BLaER1 (cell line): ENCODE measurements around the gene RNF112.
A peak's percentile ranks its signal among the peaks of the same experiment; 100 is the strongest.
"Not testable (repeated sequence)": the region's sequence is repeated elsewhere in the genome, so short reads cannot be mapped to it uniquely, and the experiment has no call there.

Source experiments
- H3K27ac ChIP-seq: shearing (Covaris generic); formaldehyde crosslinking; 2 replicates; pipeline ENCODE4 v1.8.1; 2022
- H3K27me3 ChIP-seq: shearing (Covaris generic); formaldehyde crosslinking; 2 replicates; pipeline ENCODE4 v1.8.1; 2022
- H3K36me3 ChIP-seq: shearing (Covaris generic); formaldehyde crosslinking; 2 replicates; pipeline ENCODE4 v1.8.1; 2022
- H3K4me1 ChIP-seq: shearing (Covaris generic); formaldehyde crosslinking; 2 replicates; pipeline ENCODE4 v1.8.1; 2022
- H3K4me2 ChIP-seq: shearing (Covaris generic); formaldehyde crosslinking; 2 replicates; pipeline ENCODE4 v1.8.1; 2022
- H3K4me3 ChIP-seq: shearing (Covaris generic); formaldehyde crosslinking; 2 replicates; pipeline ENCODE4 v1.8.1; 2022
- H3K9ac ChIP-seq: shearing (Covaris generic); formaldehyde crosslinking; 2 replicates; pipeline ENCODE4 v1.8.1; 2022
- H3K9me3 ChIP-seq: shearing (Covaris generic); formaldehyde crosslinking; 2 replicates; pipeline ENCODE4 v1.8.1; 2022
- H4K20me1 ChIP-seq: shearing (Covaris generic); formaldehyde crosslinking; 2 replicates; pipeline ENCODE4 v1.8.1; 2022
- Cebpa-rat ChIP-seq: shearing (Covaris generic); IDR thresholded peaks from 2 replicates; pipeline ENCODE4 v1.8.1; 2022

Gene RNF112

DNA sequence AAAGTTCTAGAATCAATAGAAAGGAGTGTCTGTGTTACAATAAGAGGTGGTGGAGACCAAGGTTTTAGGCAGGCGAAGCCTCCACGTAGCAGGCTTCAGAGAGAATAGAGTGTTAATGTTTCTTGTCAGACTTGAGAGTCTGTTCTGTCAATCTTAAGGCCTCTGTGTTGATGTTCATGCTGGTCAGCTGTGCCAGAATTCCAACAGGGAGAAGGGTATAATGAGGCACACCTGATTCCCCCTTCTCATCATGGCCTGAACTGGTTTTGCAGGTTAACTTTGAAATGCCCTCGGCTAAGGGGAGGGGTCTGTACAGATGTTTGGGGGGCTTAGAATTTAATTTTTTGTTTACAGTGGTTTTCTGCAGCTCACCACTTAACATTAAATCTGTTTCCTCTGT lies 46.0 kb downstream of the RNF112 start:
- H3K4me3 ChIP-seq = no peak overlapping the region
- H3K9ac ChIP-seq = no peak overlapping the region
- no peak for TF ChIP-seq Cebpa-rat
- no peaks in the 10 kb centered on the region for H3K27me3 ChIP-seq
- H4K20me1 ChIP-seq = no peaks in the 10 kb centered on the region
- no peaks in the 10 kb centered on the region for H3K36me3 ChIP-seq
- no peak overlapping the region for H3K27ac ChIP-seq
- no peaks in the 10 kb centered on the region for H3K9me3 ChIP-seq
- no peak overlapping the region for H3K4me2 ChIP-seq
- peaks cover 14% of the 10 kb centered on the region for H3K4me1 ChIP-seq

DNA sequence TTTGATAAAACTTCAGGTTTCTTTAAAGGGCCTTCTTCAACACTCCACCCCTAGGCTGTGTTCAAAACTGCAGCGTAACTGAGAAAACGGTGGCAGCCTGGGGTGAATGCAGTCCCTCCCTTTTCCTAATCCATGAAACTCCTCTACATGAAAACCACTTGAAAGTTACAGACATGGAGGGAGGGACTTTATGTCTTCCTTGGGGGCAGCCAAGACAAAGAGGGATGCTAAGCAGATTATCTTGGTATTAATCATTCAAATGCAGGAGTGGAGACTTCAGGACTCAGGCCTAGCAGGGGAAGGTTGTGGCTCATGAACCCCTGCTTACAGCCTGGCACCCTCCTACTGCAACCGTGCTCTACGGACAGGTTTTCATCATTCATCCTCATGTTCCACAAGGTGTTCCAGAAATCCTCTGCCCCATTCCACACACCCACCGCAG lies 46.8 kb downstream of the RNF112 start:
- Histone ChIP-seq H3K9ac (no peak overlapping the region), H3K27me3 (no peaks in the 10 kb centered on the region), H3K36me3 (no peaks in the 10 kb centered on the region), H3K4me3 (no peak overlapping the region), H3K4me2 (no peak overlapping the region), H3K4me1 (peaks cover 20% of the 10 kb centered on the region), H3K9me3 (no peaks in the 10 kb centered on the region), H3K27ac (no peak overlapping the region), H4K20me1 (no peaks in the 10 kb centered on the region)
- no peak for TF ChIP-seq Cebpa-rat

DNA sequence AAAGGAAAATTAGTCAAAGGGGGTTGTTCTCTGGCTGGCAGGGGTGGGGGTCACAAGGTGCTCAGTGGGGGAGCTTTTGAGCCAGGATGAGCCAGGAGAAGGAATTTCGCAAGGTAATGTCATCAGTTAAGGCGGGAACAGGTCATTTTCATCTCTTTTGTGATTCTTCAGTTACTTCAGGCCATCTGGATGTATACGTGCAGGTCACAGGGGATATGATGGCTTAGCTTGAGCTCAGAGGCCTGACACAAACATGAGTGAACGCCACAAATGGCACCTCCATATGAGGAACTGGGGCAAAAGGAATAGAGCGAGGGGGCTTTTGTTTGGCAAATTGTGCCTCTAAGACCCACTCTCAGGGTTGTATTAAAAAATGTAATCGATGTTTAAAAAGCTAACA lies 47.4 kb downstream of the RNF112 start:
- not testable (repeated sequence) for H3K9ac ChIP-seq, H3K36me3 ChIP-seq, H3K27me3 ChIP-seq, H4K20me1 ChIP-seq, H3K27ac ChIP-seq, H3K9me3 ChIP-seq, H3K4me3 ChIP-seq, H3K4me2 ChIP-seq
- peaks cover 26% of the 10 kb centered on the region for H3K4me1 ChIP-seq

DNA sequence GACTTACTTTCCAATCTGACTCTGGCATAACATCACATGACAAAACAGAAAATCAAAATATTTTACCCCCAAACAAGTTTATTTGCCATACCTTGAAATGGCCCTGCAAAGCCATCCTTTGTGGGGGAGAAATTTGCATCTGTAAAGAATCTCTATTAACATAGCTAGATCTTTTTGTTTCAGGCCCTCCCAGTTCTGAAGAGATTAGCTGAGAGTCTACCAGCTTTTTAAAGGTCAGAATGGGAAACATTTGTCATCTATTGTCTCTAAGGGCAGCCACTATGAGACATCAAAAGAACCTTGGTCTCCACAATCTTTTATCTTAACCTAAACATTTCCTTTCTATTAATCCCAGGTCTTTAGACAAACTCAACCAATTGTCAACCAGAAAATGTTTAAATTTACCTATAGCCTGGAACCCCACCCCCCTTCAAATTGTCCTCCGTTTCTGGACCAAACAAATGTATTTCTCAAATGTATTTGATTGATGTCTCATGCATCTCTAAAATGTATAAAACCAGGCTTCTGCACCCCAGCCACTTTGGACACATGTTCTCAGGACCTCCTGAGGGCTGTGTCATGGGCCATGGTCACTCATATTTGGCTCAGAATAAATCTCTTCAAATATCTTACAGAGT lies 48.1 kb downstream of the RNF112 start:
- H3K27ac ChIP-seq, H3K36me3 ChIP-seq, H3K9ac ChIP-seq, H3K4me3 ChIP-seq, H3K27me3 ChIP-seq, H3K4me2 ChIP-seq, H4K20me1 ChIP-seq, H3K9me3 ChIP-seq: not testable (repeated sequence)
- peaks cover 33% of the 10 kb centered on the region for H3K4me1 ChIP-seq

DNA sequence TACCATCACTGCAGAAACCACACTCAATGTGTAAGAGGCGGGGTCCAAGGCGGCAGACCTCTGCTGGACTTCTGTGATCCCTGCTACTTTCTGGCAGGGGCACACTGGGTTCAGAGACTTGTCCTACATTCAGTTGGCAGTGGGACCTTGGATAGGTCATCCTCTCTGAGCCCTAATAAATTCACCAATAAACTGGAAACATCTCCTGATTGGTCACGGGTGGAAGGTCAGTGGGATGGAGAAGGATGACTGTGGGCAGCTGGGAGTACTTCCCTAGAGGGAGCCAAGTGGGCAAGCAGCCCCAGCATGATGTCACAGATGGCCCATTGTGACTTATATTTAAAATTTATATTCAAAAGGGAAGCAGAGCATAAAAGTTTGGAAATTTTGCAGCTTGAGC lies 49.7 kb downstream of the RNF112 start:
- TF ChIP-seq Cebpa-rat = no peak
- H3K27ac ChIP-seq = no peak overlapping the region
- peaks cover 33% of the 10 kb centered on the region for H3K4me1 ChIP-seq
- H3K27me3 ChIP-seq = no peaks in the 10 kb centered on the region
- no peak overlapping the region for H3K4me3 ChIP-seq
- no peaks in the 10 kb centered on the region for H3K9me3 ChIP-seq
- peak overlapping the region; percentile 49 for H3K4me2 ChIP-seq
- no peaks in the 10 kb centered on the region for H3K36me3 ChIP-seq
- H3K9ac ChIP-seq = no peak overlapping the region
- no peaks in the 10 kb centered on the region for H4K20me1 ChIP-seq

DNA sequence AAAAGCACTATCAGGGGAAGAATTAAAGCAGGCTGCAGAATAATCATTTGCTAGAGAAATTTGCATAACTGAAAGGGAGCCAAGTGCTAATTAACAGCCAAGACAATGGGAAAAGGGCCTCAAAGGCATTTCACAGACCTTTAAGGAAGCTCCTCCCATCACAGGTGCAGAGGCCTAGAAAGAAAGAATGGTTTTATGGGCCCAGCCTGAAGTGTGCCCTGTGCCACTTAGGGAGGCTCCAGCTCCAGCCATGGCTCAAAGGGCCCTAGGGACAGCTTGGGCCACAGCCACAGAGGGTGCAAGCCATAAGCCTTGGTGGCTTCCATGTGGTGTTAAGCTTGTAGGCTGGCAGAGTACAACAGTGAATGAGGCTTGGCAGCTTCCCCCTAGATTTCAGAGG lies 50.1 kb downstream of the RNF112 start:
- H3K9ac ChIP-seq = no peak overlapping the region
- H3K27me3 ChIP-seq = no peaks in the 10 kb centered on the region
- no peak overlapping the region for H3K4me3 ChIP-seq
- no peak for TF ChIP-seq Cebpa-rat
- H3K36me3 ChIP-seq = no peaks in the 10 kb centered on the region
- no peaks in the 10 kb centered on the region for H3K9me3 ChIP-seq
- peak overlapping the region; percentile 49 for H3K4me2 ChIP-seq
- peaks cover 33% of the 10 kb centered on the region for H3K4me1 ChIP-seq
- H3K27ac ChIP-seq = no peak overlapping the region
- H4K20me1 ChIP-seq = no peaks in the 10 kb centered on the region

DNA sequence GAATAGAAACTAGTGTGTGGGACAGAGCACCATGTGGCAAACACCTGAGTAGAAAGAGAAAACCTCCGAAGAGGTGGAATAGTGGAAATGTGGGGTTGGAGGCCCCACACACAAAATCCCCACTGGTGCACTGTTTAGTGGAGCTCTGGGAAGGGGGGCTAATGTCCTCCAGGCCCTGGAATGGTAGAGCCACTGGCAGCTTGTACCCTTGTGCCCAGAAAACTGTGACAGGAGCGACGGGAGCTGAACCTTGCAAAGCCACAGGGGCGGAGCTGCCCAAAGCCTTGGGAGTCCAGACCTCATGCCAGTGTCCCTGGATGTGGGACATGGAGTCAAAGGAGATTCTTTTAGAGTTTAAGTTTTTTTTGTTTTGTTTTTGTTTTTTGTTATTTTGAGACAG lies 50.6 kb downstream of the RNF112 start:
- no peak overlapping the region for H3K4me3 ChIP-seq
- H3K27me3 ChIP-seq = no peaks in the 10 kb centered on the region
- peaks cover 33% of the 10 kb centered on the region for H3K4me1 ChIP-seq
- no peaks in the 10 kb centered on the region for H4K20me1 ChIP-seq
- H3K9ac ChIP-seq = no peak overlapping the region
- H3K36me3 ChIP-seq = no peaks in the 10 kb centered on the region
- no peaks in the 10 kb centered on the region for H3K9me3 ChIP-seq
- TF ChIP-seq Cebpa-rat = no peak
- peak overlapping the region; percentile 49; the same call in 1 of the 2 replicates for H3K4me2 ChIP-seq
- H3K27ac ChIP-seq = no peak overlapping the region

DNA sequence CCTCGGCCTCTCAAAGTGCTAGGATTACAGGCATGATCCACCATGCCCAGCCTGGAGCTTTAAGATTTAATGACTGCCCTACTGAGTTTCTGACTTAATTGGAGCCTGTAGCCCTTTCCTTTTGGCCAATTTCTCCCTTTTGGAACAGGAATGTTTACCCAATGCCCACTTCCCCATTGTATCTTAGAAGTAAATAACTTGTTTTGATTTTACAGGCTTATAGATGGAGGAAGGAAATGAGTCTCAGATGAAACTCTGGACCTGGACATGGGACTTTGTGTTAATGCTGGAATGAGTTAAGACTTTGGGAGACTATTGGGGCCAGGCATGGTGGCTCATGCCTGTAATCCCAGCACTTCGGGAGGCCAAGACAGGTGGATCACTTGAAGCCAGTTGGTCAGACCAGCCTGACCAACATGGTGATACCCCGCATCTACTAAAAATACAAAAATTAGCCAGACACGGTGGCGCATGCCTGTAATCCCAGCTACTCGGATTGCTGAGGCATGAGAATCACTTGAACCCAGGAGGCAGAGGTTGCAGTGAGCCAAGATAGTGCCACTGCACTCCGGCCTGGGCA lies 51.5 kb downstream of the RNF112 start:
- Histone ChIP-seq H3K27ac (peak overlapping the region; percentile 20; the same call in 1 of the 2 replicates), H3K4me2 (peak overlapping the region; percentile 55), H3K4me1 (peaks cover 33% of the 10 kb centered on the region)
- H3K27me3 ChIP-seq, H3K4me3 ChIP-seq, H3K9ac ChIP-seq, H3K9me3 ChIP-seq, H3K36me3 ChIP-seq, H4K20me1 ChIP-seq: not testable (repeated sequence)

DNA sequence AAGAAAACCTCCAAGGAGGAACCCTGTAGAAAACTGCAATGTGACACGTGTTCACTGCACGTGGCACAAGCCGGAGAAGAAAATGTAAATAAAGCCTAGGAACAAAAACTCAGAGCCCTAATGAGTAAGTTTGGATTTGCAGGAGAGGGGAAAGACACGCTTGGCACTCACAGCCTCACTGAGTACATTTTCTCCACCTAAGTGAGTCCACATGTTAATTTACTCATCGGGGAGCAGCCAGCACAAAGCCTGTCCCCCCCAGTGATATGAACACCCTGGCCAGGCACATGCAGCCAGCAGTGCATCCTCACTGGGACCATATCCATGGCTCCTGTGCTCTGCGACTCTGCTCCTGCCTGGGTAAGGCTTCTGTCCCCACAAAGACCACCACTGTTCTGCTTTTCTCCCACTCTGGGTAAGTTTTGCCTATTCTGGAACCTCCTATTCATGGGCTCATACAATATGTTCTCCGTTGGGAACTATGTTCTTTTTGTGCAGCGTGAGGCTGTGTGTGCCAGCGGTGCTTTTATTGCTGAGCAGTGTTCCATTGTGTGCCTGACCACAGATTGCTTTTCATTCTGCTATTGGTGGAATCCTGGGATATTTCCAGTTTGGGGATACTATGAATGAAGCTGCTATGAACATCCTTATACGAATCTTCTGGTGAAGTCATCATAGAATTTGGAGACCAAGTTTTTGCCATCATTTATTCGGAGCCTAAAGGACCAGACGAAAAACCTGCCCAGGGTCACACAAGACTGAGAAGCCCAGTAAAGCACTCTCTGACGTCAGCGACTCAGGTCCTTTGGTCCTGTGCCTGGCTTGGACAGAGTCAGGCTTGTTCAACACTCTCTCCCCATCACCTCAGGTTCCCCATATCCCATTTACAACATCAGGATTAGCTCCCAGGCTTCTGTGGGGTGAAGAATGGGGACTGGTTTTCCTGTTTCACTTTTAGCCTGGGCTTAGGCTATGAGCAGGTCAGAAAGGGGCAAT lies 53.3 kb downstream of the RNF112 start:
- Histone ChIP-seq H3K9me3 (no peaks in the 10 kb centered on the region), H3K36me3 (no peaks in the 10 kb centered on the region), H3K27me3 (no peaks in the 10 kb centered on the region), H3K27ac (no peak overlapping the region), H3K4me2 (no peak overlapping the region), H3K4me3 (no peak overlapping the region), H4K20me1 (no peaks in the 10 kb centered on the region), H3K9ac (no peak overlapping the region), H3K4me1 (peaks cover 33% of the 10 kb centered on the region)
- TF ChIP-seq Cebpa-rat = no peak
